Lower leg skin (tissue), 3 donors: ENCODE data around the gene PRPF40A.

Experiments used
- CTCF ChIP-seq, 3 donors: fragments of 450-650 bp; IDR thresholded peaks; one replicate each; pipeline ENCODE4 v1.5.1; 2016; ENCODE audit warnings: antibody characterized with exemption in 3 of 3, mild to moderate bottlenecking in 3 of 3, moderate library complexity in 2 of 3
- POLR2A ChIP-seq, 2 donors: fragments of 450-650 bp; IDR thresholded peaks; one replicate each; pipeline ENCODE4 v1.6.1; 2016 to 2017; ENCODE audit warnings: antibody characterized with exemption in 2 of 2, mild to moderate bottlenecking in 1 of 2, moderate library complexity in 1 of 2

GRCh38 chr2:152661076-152661475, 56.2 kb downstream of the PRPF40A start:
- TF ChIP-seq POLR2A (IDR thresholded peaks at IDR 0.05) (no peak), CTCF (IDR thresholded peaks at IDR 0.05) (no peak)
